ENCODE results near the gene FXYD5.

The FXYD5 gene

GRCh38 chr19:35157431-35157830 lies 2.9 kb downstream of the FXYD5 start:
- DNase-seq, result no peak

- no peak for DNase-seq
Observed at GRCh38 chr19:35159606-35160005, 5.1 kb downstream of the FXYD5 start.

DNA sequence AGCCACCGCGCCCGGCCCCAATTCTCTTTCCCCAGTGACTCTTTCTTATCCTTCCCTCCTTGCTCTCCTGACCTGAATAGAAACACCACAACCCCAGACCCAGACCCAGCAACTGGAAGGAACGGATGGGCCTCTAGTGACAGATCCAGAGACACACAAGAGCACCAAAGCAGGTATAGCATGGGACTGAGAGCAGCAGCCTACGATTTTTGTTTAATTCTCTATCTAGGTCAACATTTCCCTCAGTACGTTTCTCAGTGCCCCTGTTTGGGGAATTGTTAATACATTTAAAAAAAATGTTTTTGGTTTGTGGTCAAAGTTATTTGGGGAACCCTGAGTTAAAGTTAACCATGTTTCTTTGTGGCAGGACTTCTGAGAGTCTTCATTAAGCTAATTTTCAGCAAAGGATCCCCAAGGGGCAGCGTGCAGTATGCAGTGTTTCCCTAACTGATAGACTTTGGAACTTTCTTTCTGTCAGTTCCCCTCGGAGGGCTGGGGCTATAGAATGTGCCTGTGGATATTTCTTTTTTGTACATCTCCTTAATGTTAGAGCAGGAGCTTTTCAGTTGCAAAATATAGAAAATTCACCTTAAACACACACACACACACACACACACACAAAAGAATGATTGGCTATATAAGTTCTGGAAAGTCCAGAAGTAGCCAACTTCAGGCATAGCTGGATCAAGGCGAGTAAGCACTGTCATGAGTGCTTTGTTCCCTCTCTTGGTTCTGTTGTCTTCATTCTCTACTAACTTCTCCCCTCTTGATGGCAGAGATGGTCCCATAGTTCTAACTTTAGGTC lies 6.3 kb downstream of the FXYD5 start:
- no peak for DNase-seq

DNA sequence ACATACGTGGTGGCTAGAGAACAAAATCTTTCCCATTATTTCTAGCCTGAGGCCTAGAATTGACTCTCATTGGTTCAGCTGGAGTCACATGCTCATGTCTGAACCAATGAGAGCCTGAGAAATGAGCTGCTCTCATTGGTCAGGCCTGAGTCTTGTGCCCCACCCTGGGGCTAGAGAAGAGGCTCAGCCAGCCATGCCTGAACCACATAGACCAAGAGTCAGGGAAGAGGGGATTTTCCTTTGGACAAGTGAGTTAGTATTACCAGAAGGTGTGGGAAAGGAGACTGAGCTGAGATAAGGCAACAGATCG lies 6.9 kb downstream of the FXYD5 start:
- no peak for DNase-seq

GRCh38 chr19:35162471-35163326 lies 8.2 kb downstream of the FXYD5 start:
- no peak for DNase-seq

- no peak for DNase-seq
Observed at GRCh38 chr19:35164418-35164817, 9.9 kb downstream of the FXYD5 start.

- DNase-seq, result no peak
Observed at GRCh38 chr19:35165200-35166058, 10.9 kb downstream of the FXYD5 start.

DNA sequence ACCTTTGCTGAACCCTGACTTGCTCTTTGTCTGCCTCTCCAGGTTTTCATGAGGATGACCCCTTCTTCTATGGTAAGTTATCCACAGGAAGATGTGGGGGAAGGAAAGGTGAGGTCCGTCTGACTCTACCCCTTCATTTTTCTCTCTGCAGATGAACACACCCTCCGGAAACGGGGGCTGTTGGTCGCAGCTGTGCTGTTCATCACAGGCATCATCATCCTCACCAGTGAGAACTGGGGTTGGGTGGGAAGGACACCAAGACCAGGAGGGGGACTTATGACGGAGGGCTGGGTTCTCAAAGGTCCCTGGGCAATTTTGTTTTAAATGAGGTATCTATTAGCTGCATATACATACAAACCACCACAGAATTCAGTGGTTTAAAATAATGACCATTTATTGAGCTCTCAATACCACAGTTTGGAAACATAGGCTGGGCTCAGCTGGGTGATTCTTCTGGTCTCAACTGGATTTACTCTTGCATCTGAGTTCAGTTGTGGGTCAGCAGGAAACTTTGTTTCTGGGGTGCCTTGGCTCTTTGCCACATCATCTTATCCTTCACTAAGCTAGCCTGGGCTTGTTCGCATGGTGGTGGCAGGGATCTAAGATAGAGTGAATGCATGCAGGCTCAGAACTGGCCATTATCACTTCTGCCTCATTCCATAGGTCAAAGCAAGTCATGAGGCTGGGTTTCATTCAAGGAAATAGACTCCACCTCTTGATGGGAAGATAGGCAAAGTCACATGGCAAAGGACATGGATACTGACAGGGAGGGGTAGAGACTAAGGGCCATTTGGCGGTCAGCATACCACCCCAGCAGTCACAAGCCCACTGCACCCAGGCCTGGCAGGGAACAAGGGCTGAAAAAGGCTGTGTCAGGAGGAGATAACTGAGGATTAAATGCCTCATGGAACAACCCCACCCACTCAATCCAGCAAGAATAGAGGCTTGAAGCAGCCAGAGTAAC lies 11.8 kb downstream of the FXYD5 start:
- no peak for DNase-seq

GRCh38 chr19:35167251-35168119 lies 12.9 kb downstream of the FXYD5 start:
- peak in 1 of 5 experiments; percentile 84 for DNase-seq

DNA sequence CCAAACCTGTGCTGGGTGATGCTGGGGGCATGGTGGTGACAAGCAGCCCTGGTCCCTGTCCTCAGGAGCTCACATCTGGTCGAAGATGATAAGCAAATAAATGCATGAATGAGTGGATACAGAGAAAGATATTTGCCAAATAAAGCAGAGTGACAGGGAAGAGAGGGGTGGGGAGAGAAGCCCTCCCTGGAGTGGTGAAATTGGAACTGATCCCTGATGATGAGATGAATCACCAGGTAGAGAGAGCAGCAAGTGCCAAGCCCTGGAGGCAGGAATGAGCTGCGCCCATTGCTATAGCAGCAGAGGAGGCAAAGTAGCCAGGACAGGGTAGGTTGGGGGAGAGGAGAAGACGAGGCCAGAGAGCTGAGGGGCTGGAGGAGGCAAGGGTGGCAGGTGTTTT lies 13.7 kb downstream of the FXYD5 start:
- DNase-seq, result no peak

DNA sequence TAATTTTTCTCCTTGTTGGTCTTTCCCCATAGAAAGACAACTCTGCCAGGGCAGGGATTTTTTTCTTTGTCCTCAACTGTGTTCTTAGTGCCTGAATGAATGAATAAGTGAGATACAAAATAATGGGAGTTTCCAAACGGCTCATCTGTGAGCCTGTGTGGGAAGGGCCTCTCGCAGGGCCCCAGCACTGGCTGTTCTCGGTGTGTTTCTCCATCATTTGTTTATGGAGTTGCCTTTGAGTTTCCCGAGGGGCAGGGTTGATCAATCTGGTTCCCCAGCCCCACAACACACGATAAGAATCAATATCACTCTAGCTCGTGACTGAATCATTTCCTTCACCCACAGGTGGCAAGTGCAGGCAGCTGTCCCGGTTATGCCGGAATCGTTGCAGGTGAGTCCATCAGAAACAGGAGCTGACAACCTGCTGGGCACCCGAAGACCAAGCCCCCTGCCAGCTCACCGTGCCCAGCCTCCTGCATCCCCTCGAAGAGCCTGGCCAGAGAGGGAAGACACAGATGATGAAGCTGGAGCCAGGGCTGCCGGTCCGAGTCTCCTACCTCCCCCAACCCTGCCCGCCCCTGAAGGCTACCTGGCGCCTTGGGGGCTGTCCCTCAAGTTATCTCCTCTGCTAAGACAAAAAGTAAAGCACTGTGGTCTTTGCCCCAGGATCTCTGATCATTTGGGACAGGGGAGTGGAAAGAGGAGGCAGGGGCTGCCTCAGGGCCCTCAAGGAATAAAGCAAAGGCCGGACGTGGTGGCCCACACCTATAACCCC lies 14.9 kb downstream of the FXYD5 start:
- peak in 1 of 5 experiments; percentile 18 for DNase-seq

GRCh38 chr19:35170359-35171061 lies 16.0 kb downstream of the FXYD5 start:
- DNase-seq, result no peak

- peak in 1 of 5 experiments; percentile 56 for DNase-seq
Observed at GRCh38 chr19:35171730-35172129, 17.2 kb downstream of the FXYD5 start.

- DNase-seq, result no peak
Observed at GRCh38 chr19:35174226-35174625, 19.7 kb downstream of the FXYD5 start.

DNA sequence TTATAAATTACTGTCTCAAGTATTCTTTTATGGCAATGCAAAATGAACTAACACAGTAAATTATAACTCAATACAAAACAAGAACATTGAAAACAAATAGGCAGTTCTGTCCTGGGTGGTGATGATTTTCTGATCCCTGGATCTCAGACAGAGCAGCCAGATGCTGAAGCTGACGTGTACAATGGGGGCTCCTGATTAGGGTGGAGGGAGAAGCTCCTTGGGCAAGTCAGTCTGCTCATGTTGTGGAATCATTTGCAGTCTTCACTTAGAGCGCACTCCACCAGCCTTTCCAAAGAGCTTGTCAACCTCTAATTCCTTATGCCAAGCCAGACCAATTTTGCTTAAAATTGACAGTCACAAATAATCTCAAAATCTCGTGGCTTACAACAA lies 21.6 kb downstream of the FXYD5 start:
- DNase-seq, result no peak

GRCh38 chr19:35177377-35178274 lies 23.1 kb downstream of the FXYD5 start:
- DNase-seq, result no peak

- DNase-seq, result no peak
Observed at GRCh38 chr19:35178701-35179100, 24.2 kb downstream of the FXYD5 start.

- no peak for DNase-seq
Observed at GRCh38 chr19:35179830-35180229, 25.3 kb downstream of the FXYD5 start.
